ENCODE measurements around the gene SAFB. TPM values are rescaled to one million over a fixed set of nuclear protein-coding genes. Genes with fewer than 3 reads are reported as not detected.

The SAFB gene
- total and polyA plus RNA-seq, 2 of the 13 experiments (the other 11 are each of a cell fraction or from before 2014, with no cell fraction given): 21.0 to 28.4 TPM

- TF ChIP-seq YY1 (IDR thresholded peaks at IDR 0.05; ENCODE audit: insufficient read depth, insufficient replicate concordance, low read depth, low read length) (peak; percentile 89), ZNF558 (CRISPR knock-in tag; IDR thresholded peaks at IDR 0.05; ENCODE audit: borderline replicate concordance) (no peak), MAFG (CRISPR knock-in tag; IDR thresholded peaks at IDR 0.05) (no peak), GLI4 (CRISPR knock-in tag; IDR thresholded peaks at IDR 0.05; ENCODE audit: borderline replicate concordance) (no peak), YEATS2 (CRISPR knock-in tag; IDR thresholded peaks at IDR 0.05; ENCODE audit: borderline replicate concordance) (peak; percentile 78; the same call in 1 of the 2 replicates), ZBTB25 (CRISPR knock-in tag; IDR thresholded peaks at IDR 0.05) (peak; percentile 86), RFXANK (CRISPR knock-in tag; IDR thresholded peaks at IDR 0.05) (no peak), ZNF781 (CRISPR knock-in tag; IDR thresholded peaks at IDR 0.05; ENCODE audit: borderline replicate concordance, not compliant biosample characterization) (no peak), CREM (IDR thresholded peaks at IDR 0.05) (peak; percentile 99), CREM (CRISPR knock-in tag; IDR thresholded peaks at IDR 0.05) (no peak), KLF9 (CRISPR knock-in tag; IDR thresholded peaks at IDR 0.05; ENCODE audit: low read depth) (no peak), ZNF646 (CRISPR knock-in tag; IDR thresholded peaks at IDR 0.05) (no peak), ZNF572 (CRISPR knock-in tag; IDR thresholded peaks at IDR 0.05) (no peak), ZNF737 (CRISPR knock-in tag; IDR thresholded peaks at IDR 0.05; ENCODE audit: borderline replicate concordance) (no peak), ZNF337 (CRISPR knock-in tag; IDR thresholded peaks at IDR 0.05; ENCODE audit: borderline replicate concordance, low read depth) (no peak), ZNF788 (CRISPR knock-in tag; IDR thresholded peaks at IDR 0.05; ENCODE audit: borderline replicate concordance) (peak; percentile 57; the same call in 1 of the 2 replicates), ZNF30 (CRISPR knock-in tag; IDR thresholded peaks at IDR 0.05) (no peak), KLF11 (CRISPR knock-in tag; IDR thresholded peaks at IDR 0.05) (no peak), ZFP37 (CRISPR knock-in tag; IDR thresholded peaks at IDR 0.05; ENCODE audit: borderline replicate concordance) (no peak), ARID3A (IDR thresholded peaks at IDR 0.05; ENCODE audit: low read depth, low read length) (no peak), KDM4B (CRISPR knock-in tag; IDR thresholded peaks at IDR 0.05) (0 out of 2 replicates have a peak, but pooled peaks have one; percentile 5)
Measured at GRCh38 chr19:5680437-5681368, 57.8 kb downstream of the SAFB start, which contains the start of the genes HSD11B1L and MICOS13 (continued).
